Spleen (tissue), 11 donors: ENCODE measurements around the gene PMPCB. TPM values are rescaled to one million over a fixed set of nuclear protein-coding genes. Genes with fewer than 3 reads are reported as not detected.

Experiments used
- DNase-seq: peaks from one replicate; pipeline ENCODE4 v3.0.0-alpha.2; 2020
- H3K27ac ChIP-seq, 8 donors: fragments of 200-600 bp; sonication (generic) in 7 of 8; 1 replicate in 4 of 8; 2 replicates in 4 of 8; pipeline versions ENCODE4 v1.5.0 to v1.8.0; 2016 to 2021; ENCODE audit warnings: inconsistent platforms in 4 of 8, mild to moderate bottlenecking in 4 of 8, moderate library complexity in 1 of 8
- H3K27me3 ChIP-seq, 7 donors: fragments of 200-600 bp; sonication (generic) in 6 of 7; replicated peaks in 1 of 7; 1 replicate in 4 of 7; 2 replicates in 3 of 7; pipeline versions ENCODE4 v1.5.0 to v1.8.0; 2016 to 2021; ENCODE audit warnings: inconsistent platforms in 3 of 7, mild to moderate bottlenecking in 1 of 7
- H3K36me3 ChIP-seq, 6 donors: fragments of 200-600 bp; sonication (generic) in 5 of 6; 1 replicate in 4 of 6; 2 replicates in 2 of 6; pipeline versions ENCODE4 v1.5.0 to v1.8.0; 2016 to 2021; ENCODE audit warnings: inconsistent platforms in 2 of 6
- H3K4me1 ChIP-seq, 6 donors: fragments of 200-600 bp; sonication (generic) in 5 of 6; 1 replicate in 3 of 6; 2 replicates in 3 of 6; pipeline versions ENCODE4 v1.5.0 to v1.8.0; 2016 to 2021; ENCODE audit warnings: inconsistent platforms in 3 of 6
- H3K4me3 ChIP-seq, 8 donors: fragments of 200-600 bp; sonication (generic) in 7 of 8; 1 replicate in 4 of 8; 2 replicates in 4 of 8; pipeline versions ENCODE4 v1.5.0 to v1.8.0; 2016 to 2021; ENCODE audit warnings: inconsistent platforms in 4 of 8, mild to moderate bottlenecking in 4 of 8, moderate library complexity in 2 of 8
- H3K9me3 ChIP-seq, 8 donors: fragments of 200-600 bp; sonication (generic) in 7 of 8; 1 replicate in 4 of 8; 2 replicates in 4 of 8; pipeline versions ENCODE4 v1.5.0 to v1.8.0; 2016 to 2021; ENCODE audit warnings: inconsistent platforms in 4 of 8
- CTCF ChIP-seq, 11 experiments: fragments of 200-600 bp in 7 of 11; fragments of 450-650 bp in 4 of 11; sonication (generic) in 4 of 11; IDR thresholded peaks in 8 of 11; conservative IDR thresholded peaks in 3 of 11; 1 replicate in 7 of 11; 2 replicates in 4 of 11; pipeline versions ENCODE4 v1.4.0 to v1.8.0; 2016 to 2021; ENCODE audit warnings: antibody characterized with exemption in 11 of 11, inconsistent platforms in 4 of 11, mild to moderate bottlenecking in 1 of 11
- POLR2A ChIP-seq, 3 donors: fragments of 450-650 bp; IDR thresholded peaks; one replicate each; pipeline ENCODE4 v1.5.1; 2017; ENCODE audit warnings: antibody characterized with exemption in 3 of 3, mild to moderate bottlenecking in 1 of 3
- POLR2AphosphoS5 ChIP-seq, 3 donors: sonication (generic); formaldehyde crosslinking; IDR thresholded peaks; one replicate each; pipeline ENCODE4 v1.5.1; 2017; ENCODE audit warnings: antibody characterized with exemption in 3 of 3
- WGBS, 5 donors: extraction: QIAGEN DNeasy Blood & Tissue Kit in 3 of 5; methylation state at CpG; one replicate each; pipeline versions ENCODE4 v1.1.5 to v1.1.7; 2013 to 2018; 5-methylcytosine and 5-hydroxymethylcytosine counted together
- intact Hi-C: fragments of 100-400 bp; cut with DNase I; formaldehyde crosslinking; loops from one replicate; pipeline ENCODE4 v1.15.0; 2023; ENCODE audit warnings: low total_unique reads
- polyA plus RNA-seq, 3 donors: library from polyadenylated mRNA; stranded (reverse); fragments of 200-250 nt; gene quantifications; one replicate each; pipeline ENCODE4 v1.2.1, GENCODE V29; 2013
- total RNA-seq, 7 donors: library from RNA; depleted of rRNA in 3 of 7; stranded (reverse); fragments of >200 nt in 3 of 7; fragmentation: NEBNext Ultra II Directional in 4 of 7; extraction: Animal tissue kit (Norgen Biotek cat#: 25700) in 4 of 7; gene quantifications; one replicate each; pipeline versions ENCODE4 v1.1.0 to v1.2.1, GENCODE V29; 2016 to 2021
- donor health status: healthy with polysubstance abuse.
- donor health status: DM: no; HTN: no; CAD: no; lungs with moderate emphysema.
- donor health status: DM: no; HTN: no; CAD: no.
- donor health status: Bipolar disorder and iron deficiency.
- donor health status: healthy.
- donor health status: DM: no; HTN: no; CAD: no.
- donor health status: DM: yes; HTN: yes; CAD: no.

The PMPCB gene
- total and polyA plus RNA-seq, 10 donors = 42.3 to 58.5 (median 49.0) TPM

GRCh38 chr7:103297837-103298179 is 573 bp downstream of the PMPCB start:
- peaks cover 15 to 58% (median 31%) of the 10 kb centered on the region in 6 donors for H3K4me1 ChIP-seq
- intact Hi-C loops = no loop called here
- H3K4me3 ChIP-seq = peak overlapping the region; percentile 69 to 99 (median 93)
- H3K36me3 ChIP-seq = peaks cover 2 to 43% (median 37%) of the 10 kb centered on the region in 6 donors
- DNase-seq = no peak
- H3K27me3 ChIP-seq = no peaks in the 10 kb centered on the region
- peak overlapping the region; percentile 82 to 93 (median 88) for H3K27ac ChIP-seq
- 1 to 2% (median 1%) methylated on average over 7 of the region's 7 CpGs for WGBS, 5 donors
- no peaks in the 10 kb centered on the region for H3K9me3 ChIP-seq
- TF ChIP-seq POLR2AphosphoS5 (IDR thresholded peaks at IDR 0.05) (no peak), CTCF (IDR thresholded peaks at IDR 0.05 in 8 of 11, conservative IDR thresholded peaks at IDR 0.05 in 3 of 11) (no peak), POLR2A (IDR thresholded peaks at IDR 0.05) (no peak)

DNA sequence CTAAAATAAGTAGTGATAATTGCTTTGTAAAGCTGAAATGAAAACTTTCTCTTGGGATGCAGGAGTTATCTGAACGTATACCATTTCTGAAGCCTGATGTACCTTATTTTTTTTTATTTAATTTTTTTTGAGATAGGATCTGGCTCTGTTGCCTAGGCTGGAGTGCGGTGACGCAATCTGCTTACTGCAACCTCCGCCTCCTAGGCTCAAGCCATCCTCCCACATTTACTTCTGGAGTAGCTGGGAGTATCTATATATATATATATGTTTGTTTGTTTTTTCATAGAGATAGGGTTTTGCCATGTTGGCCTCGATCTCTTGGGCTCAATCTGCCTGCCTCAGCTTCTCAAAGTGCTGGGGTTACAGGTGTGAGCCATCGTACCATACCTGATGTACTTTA is 2.4 kb downstream of the PMPCB start:
- no peak overlapping the region for H3K4me3 ChIP-seq
- H3K36me3 ChIP-seq = peaks cover 2 to 61% (median 55%) of the 10 kb centered on the region in 6 donors
- 86 to 96% (median 92%) methylated on average over 6 of the region's 6 CpGs for WGBS, 5 donors
- H3K4me1 ChIP-seq = peaks cover 15 to 62% (median 31%) of the 10 kb centered on the region in 6 donors
- no peak overlapping the region for H3K27ac ChIP-seq
- intact Hi-C loops = no loop called here
- TF ChIP-seq POLR2A (IDR thresholded peaks at IDR 0.05) = no peak
- TF ChIP-seq CTCF (IDR thresholded peaks at IDR 0.05 in 8 of 11, conservative IDR thresholded peaks at IDR 0.05 in 3 of 11) = no peak
- TF ChIP-seq POLR2AphosphoS5 (IDR thresholded peaks at IDR 0.05) = no peak
- no peaks in the 10 kb centered on the region for H3K9me3 ChIP-seq
- no peak for DNase-seq
- no peaks in the 10 kb centered on the region for H3K27me3 ChIP-seq

GRCh38 chr7:103301441-103301840 is 4.2 kb downstream of the PMPCB start:
- H3K9me3 ChIP-seq = no peaks in the 10 kb centered on the region
- 21 to 44% (median 34%) methylated on average over 2 of the region's 2 CpGs for WGBS, 5 donors
- peaks cover 15 to 64% (median 31%) of the 10 kb centered on the region in 6 donors for H3K4me1 ChIP-seq
- intact Hi-C loops = no loop called here
- TF ChIP-seq POLR2A (IDR thresholded peaks at IDR 0.05) (no peak), CTCF (IDR thresholded peaks at IDR 0.05 in 8 of 11, conservative IDR thresholded peaks at IDR 0.05 in 3 of 11) (no peak), POLR2AphosphoS5 (IDR thresholded peaks at IDR 0.05) (no peak)
- no peak for DNase-seq
- no peak overlapping the region for H3K27ac ChIP-seq
- peaks cover 2 to 79% (median 70%) of the 10 kb centered on the region in 6 donors for H3K36me3 ChIP-seq
- no peaks in the 10 kb centered on the region for H3K27me3 ChIP-seq
- no peak overlapping the region for H3K4me3 ChIP-seq

GRCh38 chr7:103307503-103308231 is 10.4 kb downstream of the PMPCB start:
- H3K4me1 ChIP-seq = peaks cover 0 to 22% (median 6%) of the 10 kb centered on the region in 6 donors
- peak overlapping the region in 2 of 8 donors; percentile 18 to 24 for H3K27ac ChIP-seq
- DNase-seq = no peak
- peaks cover 0 to 100% (median 94%) of the 10 kb centered on the region in 6 donors for H3K36me3 ChIP-seq
- H3K9me3 ChIP-seq = no peaks in the 10 kb centered on the region
- intact Hi-C loops = no loop called here
- no peaks in the 10 kb centered on the region for H3K27me3 ChIP-seq
- WGBS, 5 donors = 55 to 75% (median 65%) methylated on average over 3 of the region's 3 CpGs
- TF ChIP-seq POLR2AphosphoS5 (IDR thresholded peaks at IDR 0.05) (no peak), POLR2A (IDR thresholded peaks at IDR 0.05) (no peak), CTCF (IDR thresholded peaks at IDR 0.05 in 8 of 11, conservative IDR thresholded peaks at IDR 0.05 in 3 of 11) (no peak)
- H3K4me3 ChIP-seq = no peak overlapping the region
